GM21367 (cell line): ENCODE measurements around the gene AHSG.
A peak's percentile ranks its signal among the peaks of the same experiment; 100 is the strongest.
"Not testable (repeated sequence)": the region's sequence is repeated elsewhere in the genome, so short reads cannot be mapped to it uniquely, and the experiment has no call there.

Experiments used
- ATAC-seq: cut with Tn5 transposase; IDR thresholded peaks from one replicate; pipeline ENCODE4 v1.9.1; 2021; ENCODE audit not compliant: unreplicated experiment

Gene AHSG

GRCh38 chr3:186614597-186615483, 2.0 kb downstream of the AHSG start:
- ATAC-seq, result peak; percentile 42

DNA sequence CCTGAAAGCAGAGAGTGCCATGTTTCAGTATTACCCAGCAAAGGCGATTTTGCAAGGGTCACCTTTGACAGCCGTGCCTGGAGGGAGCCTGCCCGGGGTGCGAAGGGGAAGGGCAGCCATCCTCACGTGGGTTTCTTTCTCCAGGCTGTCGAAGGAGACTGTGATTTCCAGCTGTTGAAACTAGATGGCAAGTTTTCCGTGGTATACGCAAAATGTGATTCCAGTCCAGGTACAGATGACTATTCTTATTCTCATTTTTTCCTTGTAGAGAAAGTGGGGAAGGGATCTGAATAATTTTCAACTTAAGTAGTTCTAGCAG, 3.4 kb downstream of the AHSG start:
- no peak for ATAC-seq

DNA sequence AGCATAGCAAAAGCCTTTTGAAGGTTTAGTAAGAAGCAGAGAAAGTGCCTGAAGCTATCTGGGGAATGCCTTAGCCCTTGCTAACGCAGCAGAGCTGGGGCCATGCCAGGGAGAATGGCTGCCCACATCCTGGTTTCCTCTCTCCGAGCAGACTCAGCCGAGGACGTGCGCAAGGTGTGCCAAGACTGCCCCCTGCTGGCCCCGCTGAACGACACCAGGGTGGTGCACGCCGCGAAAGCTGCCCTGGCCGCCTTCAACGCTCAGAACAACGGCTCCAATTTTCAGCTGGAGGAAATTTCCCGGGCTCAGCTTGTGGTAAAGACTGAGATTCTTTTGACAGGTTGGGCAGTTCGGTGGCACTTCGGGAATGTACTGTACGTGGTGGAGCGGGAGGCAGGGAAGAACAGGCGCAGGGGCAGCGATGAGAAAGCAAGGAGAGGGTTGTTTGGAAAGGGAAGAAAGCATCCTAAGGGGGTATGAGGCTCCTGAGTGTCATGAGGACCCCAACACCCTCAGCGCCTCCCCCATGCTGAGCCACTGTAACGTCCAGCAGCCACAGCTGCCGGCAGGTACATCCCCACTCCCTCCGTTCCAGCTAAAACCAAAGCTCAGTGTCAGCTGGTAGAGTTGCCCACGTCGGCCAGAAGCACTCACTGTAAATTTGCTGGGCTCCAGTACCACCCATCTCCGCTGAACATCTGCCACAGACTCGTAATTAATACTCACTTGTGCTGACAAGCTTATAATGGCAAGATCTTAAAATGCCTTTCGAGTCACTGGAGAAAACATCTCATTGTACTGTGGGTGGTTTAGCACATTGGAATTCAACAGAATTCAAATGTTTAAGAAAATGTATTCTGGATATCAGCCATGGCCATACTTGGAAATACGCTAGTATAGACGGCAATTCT, 4.4 kb downstream of the AHSG start:
- ATAC-seq, result peak; percentile 91

GRCh38 chr3:186618318-186618938, 5.6 kb downstream of the AHSG start:
- no peak for ATAC-seq

- no peak for ATAC-seq
These were observed 6.9 kb downstream of the AHSG start for GRCh38 chr3:186619787-186620212.

DNA sequence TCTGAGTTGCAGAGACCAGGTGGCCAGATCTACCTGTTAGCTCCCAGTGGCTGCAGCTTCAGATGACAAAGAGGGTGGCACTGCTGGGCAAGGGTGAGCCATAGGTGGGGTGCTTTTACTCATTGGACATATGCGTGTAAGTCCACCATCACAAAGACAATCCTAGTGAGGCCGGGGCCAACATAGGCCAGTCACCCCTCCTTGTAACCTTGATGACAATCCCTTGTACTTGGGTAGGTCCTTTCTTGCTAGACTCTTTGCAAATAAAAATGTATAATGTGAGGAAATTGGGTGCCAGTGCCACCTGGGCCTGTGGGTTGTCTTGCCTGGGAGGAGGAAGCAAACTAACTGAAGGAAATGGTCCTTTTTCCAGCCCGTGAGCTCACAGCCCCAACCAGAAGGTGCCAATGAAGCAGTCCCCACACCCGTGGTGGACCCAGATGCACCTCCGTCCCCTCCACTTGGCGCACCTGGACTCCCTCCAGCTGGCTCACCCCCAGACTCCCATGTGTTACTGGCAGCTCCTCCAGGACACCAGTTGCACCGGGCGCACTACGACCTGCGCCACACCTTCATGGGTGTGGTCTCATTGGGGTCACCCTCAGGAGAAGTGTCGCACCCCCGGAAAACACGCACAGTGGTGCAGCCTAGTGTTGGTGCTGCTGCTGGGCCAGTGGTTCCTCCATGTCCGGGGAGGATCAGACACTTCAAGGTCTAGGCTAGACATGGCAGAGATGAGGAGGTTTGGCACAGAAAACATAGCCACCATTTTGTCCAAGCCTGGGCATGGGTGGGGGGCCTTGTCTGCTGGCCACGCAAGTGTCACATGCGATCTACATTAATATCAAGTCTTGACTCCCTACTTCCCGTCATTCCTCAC, 7.6 kb downstream of the AHSG start:
- ATAC-seq, result no peak

DNA sequence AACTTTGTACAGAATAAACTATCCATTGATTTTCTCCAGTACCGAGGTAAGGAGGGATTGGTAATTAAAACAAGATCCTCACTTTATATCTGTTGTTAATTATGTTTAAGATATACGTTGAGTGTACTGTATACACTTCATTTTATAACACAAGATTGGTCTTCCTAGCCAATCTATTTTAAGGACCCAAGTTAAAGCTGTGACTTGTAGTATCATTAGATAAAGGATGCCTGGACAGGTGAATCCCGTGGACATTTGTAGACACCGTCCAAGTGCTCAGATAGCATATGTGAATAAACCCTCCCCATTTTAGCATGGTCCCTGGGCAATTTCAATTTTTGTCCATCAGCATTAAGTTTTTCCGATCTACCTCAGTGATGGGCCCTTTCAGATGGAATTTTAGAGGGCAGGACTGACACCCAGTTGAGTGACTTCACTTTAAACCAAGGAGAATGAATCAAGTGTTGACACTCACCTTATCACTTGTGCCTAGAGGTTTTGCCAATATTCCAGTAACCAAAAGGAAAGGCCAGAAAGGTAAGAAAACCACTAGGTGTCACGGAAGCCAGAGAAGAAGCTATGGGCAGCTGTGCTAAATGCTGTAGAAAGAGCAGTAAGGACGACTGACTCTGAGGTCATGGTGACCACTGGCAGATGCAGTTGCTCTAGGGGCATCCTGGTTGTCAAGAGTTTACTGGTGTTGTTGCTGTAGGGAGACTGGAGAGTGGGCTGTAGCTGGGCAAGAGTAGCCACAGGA, 9.2 kb downstream of the AHSG start:
- no peak for ATAC-seq

DNA sequence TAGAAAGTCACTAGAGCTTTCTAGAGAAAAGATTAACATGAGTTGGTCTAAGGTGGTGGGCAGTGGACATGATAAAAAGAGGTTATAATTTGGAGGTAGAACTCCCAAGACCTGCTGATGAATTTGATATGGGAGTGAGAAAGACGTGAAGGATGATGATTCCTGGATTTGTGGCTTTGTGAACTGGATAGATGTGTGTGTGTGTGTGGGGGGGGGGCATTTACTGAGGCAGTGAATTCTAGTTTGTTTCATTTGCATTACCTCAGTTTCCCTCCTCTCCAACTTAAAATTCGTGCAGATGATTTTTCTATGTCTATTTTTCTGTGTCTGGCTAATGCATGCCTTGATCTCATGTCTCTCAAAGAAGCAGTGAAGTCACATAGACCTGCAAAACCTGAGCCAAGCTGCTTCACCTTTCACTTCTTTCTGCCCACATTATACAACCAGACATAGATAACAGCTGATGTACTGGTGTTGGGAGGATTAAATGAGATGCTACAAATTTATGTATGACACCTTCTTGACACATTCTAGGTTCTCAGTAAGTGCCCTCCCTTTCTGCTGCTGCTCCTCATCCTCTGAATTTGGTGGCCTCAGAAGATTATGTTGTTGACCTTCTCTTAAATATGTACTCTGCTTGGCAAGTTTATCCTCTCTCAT, 9.9 kb downstream of the AHSG start:
- ATAC-seq, result no peak

- no peak for ATAC-seq
These were observed 11.7 kb downstream of the AHSG start for GRCh38 chr3:186624598-186624997.

GRCh38 chr3:186625600-186626042, 12.8 kb downstream of the AHSG start:
- ATAC-seq, result no peak

- ATAC-seq, result no peak
These were observed 13.5 kb downstream of the AHSG start for GRCh38 chr3:186626254-186626847.

GRCh38 chr3:186627852-186628414, 15.1 kb downstream of the AHSG start:
- no peak for ATAC-seq

- no peak for ATAC-seq
These were observed 15.9 kb downstream of the AHSG start for GRCh38 chr3:186628756-186629155.

GRCh38 chr3:186630950-186631641, 18.2 kb downstream of the AHSG start:
- ATAC-seq, result no peak

- no peak for ATAC-seq
These were observed 20.6 kb downstream of the AHSG start for GRCh38 chr3:186633481-186633880.

DNA sequence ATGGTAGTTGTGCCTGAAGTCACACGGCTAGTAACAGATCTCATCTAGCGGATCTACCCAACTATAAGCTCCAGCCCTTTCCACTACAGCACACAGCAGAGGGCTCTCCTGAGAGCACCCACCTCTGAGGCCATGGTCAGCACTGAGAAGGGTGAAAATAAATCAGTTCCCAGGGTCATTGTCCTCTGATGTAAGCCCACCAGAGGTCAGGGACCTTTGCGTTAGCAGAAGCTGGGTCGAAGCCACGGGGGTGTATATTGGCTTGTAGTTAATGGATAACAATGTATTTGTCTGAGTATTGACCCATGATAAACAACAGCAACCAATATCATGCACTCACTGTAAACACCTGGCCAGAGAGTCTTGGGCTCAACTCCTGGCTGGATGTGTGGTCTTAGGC, 21.3 kb downstream of the AHSG start:
- not testable (repeated sequence) for ATAC-seq

GRCh38 chr3:186635532-186635931, 22.7 kb downstream of the AHSG start:
- ATAC-seq, result no peak

GRCh38 chr3:186636536-186636935, 23.7 kb downstream of the AHSG start:
- no peak for ATAC-seq
